ENCODE results near the gene SHC1. TPM values are rescaled to one million over a fixed set of nuclear protein-coding genes. Genes with fewer than 3 reads are reported as not detected.

The SHC1 gene
- total and polyA plus RNA-seq, 2 donors (not counting 1 experiment from before 2014, with no cell fraction given), result 50.1 to 61.4 TPM

DNA sequence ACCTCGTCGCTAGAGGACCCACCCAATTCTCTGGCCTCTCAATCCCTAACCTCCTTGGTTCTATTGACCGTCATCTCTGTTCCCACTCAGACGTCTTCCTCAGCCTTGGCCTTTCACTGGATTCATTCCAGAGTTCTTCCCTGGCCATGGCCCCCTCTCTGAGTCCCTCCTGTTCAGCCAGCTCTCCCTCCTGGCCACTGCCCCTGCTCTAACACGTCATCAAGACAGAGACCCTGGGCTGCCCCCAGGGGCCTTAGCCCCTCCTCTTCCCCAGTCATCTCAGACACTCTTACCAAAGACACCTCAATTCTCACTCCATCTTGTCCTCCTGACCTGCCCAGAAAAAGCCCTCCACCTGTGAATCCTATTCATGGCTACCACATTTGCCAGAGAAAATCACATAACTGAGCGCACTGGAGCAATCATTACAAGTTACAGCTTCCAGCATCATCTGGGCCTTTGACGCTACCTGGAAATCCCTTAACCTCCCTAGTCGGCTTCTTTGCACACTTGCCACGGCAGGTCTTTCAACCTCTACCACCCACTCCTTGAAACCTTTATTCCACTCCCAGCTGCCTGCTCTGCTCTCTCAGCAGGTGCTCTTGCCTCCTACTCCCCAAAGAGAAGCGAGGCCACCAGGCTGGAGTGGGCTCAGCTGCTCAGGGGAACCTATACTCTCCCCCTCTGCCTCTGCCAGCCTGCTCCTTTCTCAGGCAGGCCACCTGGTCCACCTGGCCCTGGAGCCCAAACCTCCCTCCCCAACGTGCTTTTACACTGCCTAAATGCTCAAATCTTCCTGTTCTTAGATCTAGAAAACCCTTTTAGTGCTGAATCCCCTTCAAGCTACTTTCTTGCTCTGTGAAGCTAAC lies 49.1 kb upstream of the SHC1 start:
- Mint-ChIP-seq H3K9me3 (ENCODE audit: insufficient read depth) (no peaks in the 10 kb centered on the region), H3K4me3 (peak overlapping the region; percentile 42), H3K27ac (peak overlapping the region; percentile 78), H3K4me1 (peaks cover 46% of the 10 kb centered on the region), H3K27me3 (no peaks in the 10 kb centered on the region)
- POLR2A ChIA-PET, result interaction anchor here (1.2 to 1.6 kb wide), 2 partner anchors 9 to 20 kb away, joined by 4 read pairs; no protein-coding TSS in a partner anchor
- H3K4me1 ChIP-seq (ENCODE audit: control insufficient read depth in 2 of 2, insufficient read depth in 2 of 2, low read length in 2 of 2), result peaks cover 30 to 45% of the 10 kb centered on the region in 2 donors
- DNase-seq, result no peak
- TF ChIP-seq, protein P1, sequence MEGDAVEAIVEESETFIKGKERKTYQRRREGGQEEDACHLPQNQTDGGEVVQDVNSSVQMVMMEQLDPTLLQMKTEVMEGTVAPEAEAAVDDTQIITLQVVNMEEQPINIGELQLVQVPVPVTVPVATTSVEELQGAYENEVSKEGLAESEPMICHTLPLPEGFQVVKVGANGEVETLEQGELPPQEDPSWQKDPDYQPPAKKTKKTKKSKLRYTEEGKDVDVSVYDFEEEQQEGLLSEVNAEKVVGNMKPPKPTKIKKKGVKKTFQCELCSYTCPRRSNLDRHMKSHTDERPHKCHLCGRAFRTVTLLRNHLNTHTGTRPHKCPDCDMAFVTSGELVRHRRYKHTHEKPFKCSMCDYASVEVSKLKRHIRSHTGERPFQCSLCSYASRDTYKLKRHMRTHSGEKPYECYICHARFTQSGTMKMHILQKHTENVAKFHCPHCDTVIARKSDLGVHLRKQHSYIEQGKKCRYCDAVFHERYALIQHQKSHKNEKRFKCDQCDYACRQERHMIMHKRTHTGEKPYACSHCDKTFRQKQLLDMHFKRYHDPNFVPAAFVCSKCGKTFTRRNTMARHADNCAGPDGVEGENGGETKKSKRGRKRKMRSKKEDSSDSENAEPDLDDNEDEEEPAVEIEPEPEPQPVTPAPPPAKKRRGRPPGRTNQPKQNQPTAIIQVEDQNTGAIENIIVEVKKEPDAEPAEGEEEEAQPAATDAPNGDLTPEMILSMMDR (IDR thresholded peaks at IDR 0.05), result no peak
- TF ChIP-seq EZH2 (IDR thresholded peaks at IDR 0.05; ENCODE audit: borderline replicate concordance, insufficient read depth, low read depth, low read length, poor library complexity, severe bottlenecking), result no peak
- no peaks in the 10 kb centered on the region for H3K27me3 ChIP-seq (replicated peaks in 1 of 4; ENCODE audit: control extremely low read depth in 1 of 4, control insufficient read depth in 3 of 4, insufficient read depth in 4 of 4, low read length in 3 of 4)
- 85% methylated on average over 11 of the region's 11 CpGs for WGBS (ENCODE audit: insufficient coverage)
- no peak overlapping the region for H3K9ac ChIP-seq (ENCODE audit: low read length)
- peaks cover 3% of the 10 kb centered on the region for H3K79me2 ChIP-seq (ENCODE audit: control insufficient read depth, insufficient read depth, low read length)
- CTCF ChIA-PET, result interaction anchor here (0.8 to 17.4 kb wide), 15 partner anchors 9 to 83 kb away, joined by 3 to 295 read pairs (median 4); partner anchors contain the start of genes ADAM15, CKS1B, FLAD1 and LENEP
- H3K9me3 ChIP-seq (ENCODE audit: control extremely low read depth in 1 of 3, control insufficient read depth in 2 of 3, insufficient read depth in 1 of 3, low read length in 2 of 3), result peaks cover 0 to 2% (median 0%) of the 10 kb centered on the region in 3 donors
- intact Hi-C loops (cut with micrococcal nuclease), result no loop called here
- H3K36me3 ChIP-seq (replicated peaks in 1 of 2; ENCODE audit: control extremely low read depth in 1 of 2, control insufficient read depth in 1 of 2, extremely low read depth in 1 of 2, insufficient read depth in 2 of 2, low read length in 1 of 2), result peaks cover 0 to 11% of the 10 kb centered on the region in 2 experiments
- ATAC-seq (ENCODE audit: low read depth), result no peak
- H3K27ac ChIP-seq (ENCODE audit: low read length in 2 of 2), result no peak overlapping the region
- peaks cover 5% of the 10 kb centered on the region for H4K20me1 ChIP-seq (ENCODE audit: control insufficient read depth, insufficient read depth, low read length, poor library complexity, severe bottlenecking)
- no peak overlapping the region for H2AFZ ChIP-seq (ENCODE audit: insufficient read depth, low read depth, low read length, poor library complexity, severe bottlenecking)
- no peak overlapping the region for H3K4me3 ChIP-seq (ENCODE audit: control extremely low read depth in 1 of 5, extremely low read depth in 1 of 5, insufficient read depth in 1 of 5, low read depth in 2 of 5, low read length in 4 of 5)
- H3K4me2 ChIP-seq (replicated peaks; ENCODE audit: low read depth, low read length, poor library complexity, severe bottlenecking), result no peak overlapping the region

Measured in B cell (primary cell).